Esophagus squamous epithelium (tissue), 4 donors: Measurements from ENCODE around the gene RGS4.

Experiments
- POLR2A ChIP-seq, 4 donors: fragments of 450-650 bp; IDR thresholded peaks; one replicate each; pipeline ENCODE4 v1.6.1; 2017; ENCODE audit warnings: antibody characterized with exemption in 4 of 4, mild to moderate bottlenecking in 4 of 4, moderate library complexity in 3 of 4
- TF ChIP-seq, protein P1 (sequence below), 6 experiments: fragments of 450-650 bp in 4 of 6; fragments of 200-600 bp in 2 of 6; sonication (generic) in 2 of 6; IDR thresholded peaks; one replicate each; pipeline ENCODE4 v1.5.1; 2016 to 2019; ENCODE audit warnings: antibody characterized with exemption in 6 of 6, mild to moderate bottlenecking in 4 of 6, moderate library complexity in 4 of 6

DNA sequence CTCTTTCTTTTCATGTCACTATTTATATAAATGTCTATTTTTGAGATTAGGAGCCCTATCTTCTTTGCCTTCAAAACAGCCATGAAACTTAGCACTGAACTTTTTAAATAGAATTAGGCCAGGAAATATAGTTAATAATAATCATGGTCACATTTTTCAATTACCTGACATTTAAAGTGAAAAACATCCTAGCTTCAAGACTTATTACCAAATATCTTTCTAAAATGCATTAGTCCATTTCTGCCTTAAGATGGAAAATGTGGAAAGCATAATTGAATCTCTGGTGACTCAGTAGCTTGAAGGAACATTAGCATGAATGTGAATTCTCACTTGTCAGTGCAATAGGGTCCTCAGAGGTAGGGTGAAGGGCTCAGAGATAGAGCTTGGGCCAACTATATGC lies 18.7 kb upstream of the RGS4 start:
- TF ChIP-seq POLR2A (IDR thresholded peaks at IDR 0.05): no peak
- TF ChIP-seq, protein P1, sequence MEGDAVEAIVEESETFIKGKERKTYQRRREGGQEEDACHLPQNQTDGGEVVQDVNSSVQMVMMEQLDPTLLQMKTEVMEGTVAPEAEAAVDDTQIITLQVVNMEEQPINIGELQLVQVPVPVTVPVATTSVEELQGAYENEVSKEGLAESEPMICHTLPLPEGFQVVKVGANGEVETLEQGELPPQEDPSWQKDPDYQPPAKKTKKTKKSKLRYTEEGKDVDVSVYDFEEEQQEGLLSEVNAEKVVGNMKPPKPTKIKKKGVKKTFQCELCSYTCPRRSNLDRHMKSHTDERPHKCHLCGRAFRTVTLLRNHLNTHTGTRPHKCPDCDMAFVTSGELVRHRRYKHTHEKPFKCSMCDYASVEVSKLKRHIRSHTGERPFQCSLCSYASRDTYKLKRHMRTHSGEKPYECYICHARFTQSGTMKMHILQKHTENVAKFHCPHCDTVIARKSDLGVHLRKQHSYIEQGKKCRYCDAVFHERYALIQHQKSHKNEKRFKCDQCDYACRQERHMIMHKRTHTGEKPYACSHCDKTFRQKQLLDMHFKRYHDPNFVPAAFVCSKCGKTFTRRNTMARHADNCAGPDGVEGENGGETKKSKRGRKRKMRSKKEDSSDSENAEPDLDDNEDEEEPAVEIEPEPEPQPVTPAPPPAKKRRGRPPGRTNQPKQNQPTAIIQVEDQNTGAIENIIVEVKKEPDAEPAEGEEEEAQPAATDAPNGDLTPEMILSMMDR (IDR thresholded peaks at IDR 0.05): no peak
